Gastroesophageal sphincter (tissue), 4 donors: ENCODE data around the gene ELMO1. TPM values are rescaled to one million over a fixed set of nuclear protein-coding genes. Genes with fewer than 3 reads are reported as not detected.
A peak's percentile ranks its signal among the peaks of the same experiment; 100 is the strongest.
"Not testable (repeated sequence)": the region's sequence is repeated elsewhere in the genome, so short reads cannot be mapped to it uniquely, and the experiment has no call there.

ENCODE experiments used
- ATAC-seq: fragments of 150-250 bp; one replicate; pipeline ENCODE4 v1.9.1; 2016; ENCODE audit warnings: mild to moderate bottlenecking, moderate library complexity
- H3K27ac ChIP-seq, 4 donors: fragments of 200-600 bp; sonication (generic) in 3 of 4; 1 replicate in 3 of 4; 2 replicates in 1 of 4; pipeline ENCODE4 v1.5.1; 2016 to 2019
- H3K27me3 ChIP-seq: fragments of 200-600 bp; sonication (generic); one replicate; pipeline ENCODE4 v1.5.1; 2019
- H3K36me3 ChIP-seq, 2 donors: fragments of 200-600 bp; sonication (generic); one replicate each; pipeline ENCODE4 v1.5.1; 2019; ENCODE audit warnings: control low read depth in 1 of 2
- H3K4me1 ChIP-seq, 3 donors: fragments of 200-600 bp; sonication (generic); 1 replicate in 2 of 3; 2 replicates in 1 of 3; pipeline ENCODE4 v1.5.1; 2016 to 2019; ENCODE audit warnings: control low read depth in 2 of 3
- H3K4me3 ChIP-seq, 2 donors: fragments of 200-600 bp; sonication (generic); one replicate each; pipeline ENCODE4 v1.5.1; 2019; ENCODE audit warnings: mild to moderate bottlenecking in 1 of 2, moderate library complexity in 1 of 2
- H3K9me3 ChIP-seq, 3 donors: fragments of 200-600 bp; sonication (generic); one replicate each; pipeline ENCODE4 v1.5.1; 2017 to 2019; ENCODE audit warnings: control low read depth in 2 of 3
- CTCF ChIP-seq, 4 experiments: fragments of 200-600 bp in 2 of 4; fragments of 450-650 bp in 2 of 4; sonication (generic) in 1 of 4; IDR thresholded peaks; one replicate each; pipeline ENCODE4 v1.5.1; 2017 to 2019; ENCODE audit warnings: antibody characterized with exemption in 4 of 4, mild to moderate bottlenecking in 2 of 4, moderate library complexity in 2 of 4
- EP300 ChIP-seq: sonication (generic); formaldehyde crosslinking; IDR thresholded peaks from one replicate; pipeline ENCODE4 v1.6.1; 2017; ENCODE audit warnings: antibody characterized with exemption, mild to moderate bottlenecking
- POLR2A ChIP-seq, 2 donors: fragments of 450-650 bp; IDR thresholded peaks; one replicate each; pipeline ENCODE4 v1.6.1; 2017; ENCODE audit warnings: antibody characterized with exemption in 2 of 2, mild to moderate bottlenecking in 2 of 2, moderate library complexity in 1 of 2
- POLR2AphosphoS5 ChIP-seq: sonication (generic); formaldehyde crosslinking; IDR thresholded peaks from one replicate; pipeline ENCODE4 v1.6.1; 2017; ENCODE audit warnings: antibody characterized with exemption
- WGBS, 2 donors: methylation state at CpG; one replicate each; pipeline ENCODE4 v1.1.5; 2018; ENCODE audit warnings: low coverage in 1 of 2; 5-methylcytosine and 5-hydroxymethylcytosine counted together
- total RNA-seq, 4 donors: library from RNA; depleted of rRNA; stranded (reverse); fragments of >200 nt; gene quantifications; one replicate each; pipeline ENCODE4 v1.1.0, GENCODE V29; 2016

The ELMO1 gene
- total RNA-seq, 4 donors from 2014 or later = 22.1 to 54.0 (median 42.7) TPM

GRCh38 chr7:37145682-37146081 is 303.0 kb downstream of the ELMO1 start:
- H3K4me1 ChIP-seq = peaks cover 3 to 26% (median 9%) of the 10 kb centered on the region in 3 donors
- ATAC-seq = no peak
- peaks cover 0 to 2% (median 0%) of the 10 kb centered on the region in 3 donors for H3K9me3 ChIP-seq
- no peak overlapping the region for H3K27ac ChIP-seq
- no peaks in the 10 kb centered on the region for H3K36me3 ChIP-seq
- no peak for TF ChIP-seq POLR2A (IDR thresholded peaks at IDR 0.05)
- no peak for TF ChIP-seq POLR2AphosphoS5
- no peak for TF ChIP-seq EP300
- no peak for TF ChIP-seq CTCF (IDR thresholded peaks at IDR 0.05)
- no peaks in the 10 kb centered on the region for H3K27me3 ChIP-seq
- no peak overlapping the region for H3K4me3 ChIP-seq
- WGBS, 2 donors = 83 to 93% methylated on average over 2 of the region's 2 CpGs

- WGBS, 2 donors = 60 to 88% methylated on average over 1 of the region's 1 CpG
- ATAC-seq = no peak
- H3K36me3 ChIP-seq = no peaks in the 10 kb centered on the region
- no peak overlapping the region for H3K27ac ChIP-seq
- peaks cover 0 to 19% (median 6%) of the 10 kb centered on the region in 3 donors for H3K4me1 ChIP-seq
- peaks cover 0 to 14% (median 0%) of the 10 kb centered on the region in 3 donors for H3K9me3 ChIP-seq
- no peaks in the 10 kb centered on the region for H3K27me3 ChIP-seq
- TF ChIP-seq EP300 = no peak
- no peak for TF ChIP-seq CTCF (IDR thresholded peaks at IDR 0.05)
- no peak for TF ChIP-seq POLR2AphosphoS5
- TF ChIP-seq POLR2A (IDR thresholded peaks at IDR 0.05) = no peak
- H3K4me3 ChIP-seq = no peak overlapping the region
Observed at GRCh38 chr7:37144423-37144822, 304.2 kb downstream of the ELMO1 start.

- ATAC-seq = no peak
- peaks cover 0 to 11% (median 0%) of the 10 kb centered on the region in 3 donors for H3K4me1 ChIP-seq
- H3K9me3 ChIP-seq = peaks cover 0 to 20% (median 0%) of the 10 kb centered on the region in 3 donors
- no peaks in the 10 kb centered on the region for H3K36me3 ChIP-seq
- 76 to 83% methylated on average over 2 to 3 of the region's 3 CpGs for WGBS, 2 donors
- no peak overlapping the region for H3K27ac ChIP-seq
- H3K27me3 ChIP-seq = no peaks in the 10 kb centered on the region
- H3K4me3 ChIP-seq = no peak overlapping the region
- TF ChIP-seq POLR2AphosphoS5 (no peak), EP300 (no peak), CTCF (IDR thresholded peaks at IDR 0.05) (no peak), POLR2A (IDR thresholded peaks at IDR 0.05) (no peak)
Observed at GRCh38 chr7:37142958-37143357, 305.7 kb downstream of the ELMO1 start.

- WGBS, 2 donors = 94% methylated on average over 2 of the region's 2 CpGs
- no peak overlapping the region for H3K4me3 ChIP-seq
- TF ChIP-seq EP300 = no peak
- TF ChIP-seq CTCF (IDR thresholded peaks at IDR 0.05) = peak in 1 of 4 experiments; percentile 8
- H3K9me3 ChIP-seq = peaks cover 0 to 20% (median 0%) of the 10 kb centered on the region in 3 donors
- no peaks in the 10 kb centered on the region for H3K27me3 ChIP-seq
- H3K27ac ChIP-seq = no peak overlapping the region
- no peak for ATAC-seq
- H3K4me1 ChIP-seq = peaks cover 0 to 11% (median 0%) of the 10 kb centered on the region in 3 donors
- H3K36me3 ChIP-seq = no peaks in the 10 kb centered on the region
Observed at GRCh38 chr7:37141742-37142141, 306.9 kb downstream of the ELMO1 start.

- not testable (repeated sequence) for H3K4me3 ChIP-seq, H3K9me3 ChIP-seq, ATAC-seq, H3K27me3 ChIP-seq, H3K4me1 ChIP-seq, H3K27ac ChIP-seq
- 83 to 100% methylated on average over 1 of the region's 1 CpG for WGBS, 2 donors
- H3K36me3 ChIP-seq = peaks cover 0 to 12% of the 10 kb centered on the region in 2 donors
Observed at GRCh38 chr7:37133902-37134301, 314.8 kb downstream of the ELMO1 start.
